Natural killer cell (primary cell): ENCODE measurements around the gene TIMP2. TPM values are rescaled to one million over a fixed set of nuclear protein-coding genes. Genes with fewer than 3 reads are reported as not detected.

Experiments used
- ATAC-seq, 3 donors: fragments of 150-1000 bp in 2 of 3; fragments of 200-7000 bp in 1 of 3; cut with Tn5 transposase; 1 replicate in 1 of 3; 2 replicates in 2 of 3; pipeline ENCODE4 v1.10.0; 2021; ENCODE audit warnings: mild to moderate bottlenecking in 2 of 3, moderate library complexity in 2 of 3
- DNase-seq, 2 donors: peaks; one replicate each; pipeline versions ENCODE4 v3.0.0 to v3.0.0-alpha.2; 2013 to 2021; ENCODE audit warnings: mixed read lengths in 1 of 2
- H3K27ac ChIP-seq: one replicate; pipeline ENCODE4 v1.5.1; 2013; ENCODE audit warnings: mild to moderate bottlenecking, low read length
- H3K27me3 ChIP-seq: one replicate; pipeline ENCODE4 v1.6.1; 2013; ENCODE audit warnings: low read length; ENCODE audit not compliant: control insufficient read depth, insufficient read depth
- H3K36me3 ChIP-seq: one replicate; pipeline ENCODE4 v1.6.1; 2013; ENCODE audit warnings: low read length; ENCODE audit not compliant: control insufficient read depth, insufficient read depth
- H3K4me1 ChIP-seq: one replicate; pipeline ENCODE4 v1.6.1; 2013; ENCODE audit warnings: low read length; ENCODE audit not compliant: control insufficient read depth, insufficient read depth
- H3K4me3 ChIP-seq: one replicate; pipeline ENCODE4 v1.5.1; 2013; ENCODE audit warnings: low read length
- H3K9me3 ChIP-seq: one replicate; pipeline ENCODE4 v1.6.1; 2013; ENCODE audit warnings: low read length; ENCODE audit not compliant: control insufficient read depth, insufficient read depth
- H3K27ac Mint-ChIP-seq, 2 donors: one replicate each; pipeline ENCODE4 v1.8.0; 2022; ENCODE audit warnings: mild to moderate bottlenecking in 2 of 2, mixed read lengths in 2 of 2, moderate library complexity in 1 of 2
- H3K27me3 Mint-ChIP-seq, 2 donors: one replicate each; pipeline ENCODE4 v1.8.0; 2022; ENCODE audit warnings: low read depth in 2 of 2, mixed read lengths in 2 of 2
- H3K36me3 Mint-ChIP-seq: one replicate; pipeline ENCODE4 v1.8.0; 2022; ENCODE audit warnings: mixed read lengths
- H3K4me1 Mint-ChIP-seq, 2 donors: one replicate each; pipeline ENCODE4 v1.8.0; 2022; ENCODE audit warnings: mixed read lengths in 2 of 2
- H3K4me3 Mint-ChIP-seq: one replicate; pipeline ENCODE4 v1.8.0; 2022; ENCODE audit warnings: mild to moderate bottlenecking, moderate library complexity, mixed read lengths
- H3K9me3 Mint-ChIP-seq, 2 donors: one replicate each; pipeline ENCODE4 v1.8.0; 2022; ENCODE audit warnings: mixed read lengths in 2 of 2
- WGBS: methylation state at CpG from one replicate; pipeline ENCODE4 v1.1.7; 2013; ENCODE audit warnings: missing lambda C conversion rate; ENCODE audit not compliant: insufficient coverage; 5-methylcytosine and 5-hydroxymethylcytosine counted together
- intact Hi-C: fragments of 100-400 bp; cut with micrococcal nuclease; formaldehyde crosslinking; loops from one replicate; pipeline ENCODE4 v1.14.2; 2022
- total RNA-seq, 4 donors: library from RNA; stranded (reverse); fragments of 120-200 nt in 1 of 4; gene quantifications; one replicate each; pipeline versions ENCODE4 v1.2.3 to v1.2.4, GENCODE V29; 2013 to 2022
- TF ChIP-seq, protein P1 (sequence below): fragments of 200-600 bp; IDR thresholded peaks from one replicate; pipeline ENCODE4 v1.8.0; 2022; ENCODE audit warnings: antibody characterized with exemption

Gene TIMP2
- total RNA-seq, 3 donors from 2014 or later (not counting 1 experiment from before 2014, with no cell fraction given), result 3.6 to 8.2 (median 7.1) TPM

DNA sequence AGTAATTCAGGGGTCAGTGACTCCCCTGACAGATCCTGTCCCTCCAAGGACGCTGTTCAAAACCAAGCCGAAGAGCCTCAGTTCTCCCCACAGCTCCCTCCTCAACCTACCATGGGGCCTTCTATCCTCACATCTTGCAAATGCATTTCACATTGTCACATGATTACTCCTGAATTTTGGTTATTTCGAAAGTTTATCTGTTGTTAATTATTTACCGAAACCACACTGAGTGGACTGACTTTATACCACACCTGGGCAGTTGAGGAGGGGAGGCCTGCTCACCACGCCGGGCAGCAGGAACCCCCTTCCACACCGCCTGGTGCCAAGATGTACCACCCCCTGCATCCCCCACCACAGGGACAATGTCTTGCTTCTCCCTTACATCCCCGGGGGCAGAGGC is 4.7 kb downstream of the TIMP2 start:
- no peaks in the 10 kb centered on the region for H3K9me3 ChIP-seq
- no peak overlapping the region for H3K27ac Mint-ChIP-seq
- no peaks in the 10 kb centered on the region for H3K36me3 Mint-ChIP-seq
- no peak overlapping the region for H3K4me3 ChIP-seq
- no peaks in the 10 kb centered on the region for H3K36me3 ChIP-seq
- peaks cover 47% of the 10 kb centered on the region for H3K4me1 ChIP-seq
- H3K4me1 Mint-ChIP-seq, result peaks cover 4 to 24% of the 10 kb centered on the region in 2 donors
- ATAC-seq (no peak), DNase-seq (no peak)
- peaks cover 13 to 28% of the 10 kb centered on the region in 2 donors for H3K27me3 Mint-ChIP-seq
- intact Hi-C loops, result no loop called here
- TF ChIP-seq, protein P1, sequence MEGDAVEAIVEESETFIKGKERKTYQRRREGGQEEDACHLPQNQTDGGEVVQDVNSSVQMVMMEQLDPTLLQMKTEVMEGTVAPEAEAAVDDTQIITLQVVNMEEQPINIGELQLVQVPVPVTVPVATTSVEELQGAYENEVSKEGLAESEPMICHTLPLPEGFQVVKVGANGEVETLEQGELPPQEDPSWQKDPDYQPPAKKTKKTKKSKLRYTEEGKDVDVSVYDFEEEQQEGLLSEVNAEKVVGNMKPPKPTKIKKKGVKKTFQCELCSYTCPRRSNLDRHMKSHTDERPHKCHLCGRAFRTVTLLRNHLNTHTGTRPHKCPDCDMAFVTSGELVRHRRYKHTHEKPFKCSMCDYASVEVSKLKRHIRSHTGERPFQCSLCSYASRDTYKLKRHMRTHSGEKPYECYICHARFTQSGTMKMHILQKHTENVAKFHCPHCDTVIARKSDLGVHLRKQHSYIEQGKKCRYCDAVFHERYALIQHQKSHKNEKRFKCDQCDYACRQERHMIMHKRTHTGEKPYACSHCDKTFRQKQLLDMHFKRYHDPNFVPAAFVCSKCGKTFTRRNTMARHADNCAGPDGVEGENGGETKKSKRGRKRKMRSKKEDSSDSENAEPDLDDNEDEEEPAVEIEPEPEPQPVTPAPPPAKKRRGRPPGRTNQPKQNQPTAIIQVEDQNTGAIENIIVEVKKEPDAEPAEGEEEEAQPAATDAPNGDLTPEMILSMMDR, result no peak
- no peak overlapping the region for H3K27ac ChIP-seq
- H3K9me3 Mint-ChIP-seq, result no peaks in the 10 kb centered on the region
- 94% methylated on average over 8 of the region's 8 CpGs for WGBS
- H3K27me3 ChIP-seq, result peaks cover 7% of the 10 kb centered on the region
- no peak overlapping the region for H3K4me3 Mint-ChIP-seq

DNA sequence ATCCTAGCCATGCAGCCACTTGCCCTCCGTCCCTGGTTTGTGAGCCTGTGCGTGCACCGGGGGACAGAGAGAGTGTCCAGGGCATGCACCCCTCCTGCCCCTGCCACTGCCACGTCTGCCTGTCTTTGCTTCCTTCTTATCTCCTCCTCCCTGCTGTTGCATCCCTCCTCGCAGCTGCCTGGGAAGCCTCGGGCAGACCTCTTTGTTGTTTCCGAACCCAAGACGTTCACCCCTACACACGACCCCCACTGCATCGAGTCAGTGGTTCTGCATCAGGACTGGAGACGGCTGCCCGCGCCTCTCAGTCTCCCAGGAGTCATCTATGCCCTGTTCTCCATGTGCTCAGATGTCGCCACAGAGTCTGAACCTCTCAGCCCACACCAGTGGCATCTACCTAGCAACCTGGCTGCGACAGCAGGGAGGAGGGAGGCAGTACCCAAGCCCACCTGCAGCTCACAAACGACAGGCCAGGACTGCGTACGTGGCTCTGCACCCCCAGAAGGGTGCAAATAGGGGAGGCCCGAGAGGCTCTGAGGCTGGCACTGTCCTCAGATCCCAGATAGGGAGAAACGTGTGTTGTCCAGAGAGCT is 5.2 kb downstream of the TIMP2 start:
- Mint-ChIP-seq H3K27me3 (peaks cover 13 to 28% of the 10 kb centered on the region in 2 donors), H3K4me3 (no peak overlapping the region), H3K27ac (no peak overlapping the region), H3K9me3 (no peaks in the 10 kb centered on the region), H3K36me3 (no peaks in the 10 kb centered on the region), H3K4me1 (peaks cover 4 to 24% of the 10 kb centered on the region in 2 donors)
- no peak overlapping the region for H3K27ac ChIP-seq
- H3K9me3 ChIP-seq, result no peaks in the 10 kb centered on the region
- DNase-seq, result no peak
- peaks cover 47% of the 10 kb centered on the region for H3K4me1 ChIP-seq
- 76% methylated on average over 20 of the region's 20 CpGs for WGBS
- no peak overlapping the region for H3K4me3 ChIP-seq
- ATAC-seq, result no peak
- intact Hi-C loops, result no loop called here
- H3K36me3 ChIP-seq, result no peaks in the 10 kb centered on the region
- peaks cover 7% of the 10 kb centered on the region for H3K27me3 ChIP-seq
- TF ChIP-seq, protein P1, result no peak

DNA sequence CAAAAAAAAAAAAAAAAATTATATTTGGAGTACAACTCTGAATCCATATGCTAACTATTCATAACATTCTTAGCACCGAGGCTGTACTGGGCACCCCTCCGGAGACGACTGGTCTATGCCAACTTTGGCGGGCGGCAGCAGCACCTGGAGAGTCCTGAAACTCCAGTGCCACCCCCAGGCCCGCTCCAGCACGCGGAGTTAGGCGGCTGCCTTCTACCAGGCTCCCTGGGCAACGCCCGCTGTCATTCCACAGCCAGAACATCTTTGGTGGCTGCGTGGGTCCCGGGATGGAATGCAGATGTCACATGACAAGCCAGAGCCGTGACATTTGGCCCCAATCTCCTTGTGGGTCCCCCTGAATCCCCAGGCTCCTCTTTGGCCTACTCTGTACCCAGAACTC is 6.2 kb downstream of the TIMP2 start:
- DNase-seq (no peak), ATAC-seq (no peak)
- peaks cover 13 to 28% of the 10 kb centered on the region in 2 donors for H3K27me3 Mint-ChIP-seq
- no peaks in the 10 kb centered on the region for H3K36me3 Mint-ChIP-seq
- no peak overlapping the region for H3K4me3 ChIP-seq
- intact Hi-C loops, result no loop called here
- H3K27ac Mint-ChIP-seq, result no peak overlapping the region
- H3K27me3 ChIP-seq, result peaks cover 3% of the 10 kb centered on the region
- no peaks in the 10 kb centered on the region for H3K36me3 ChIP-seq
- TF ChIP-seq, protein P1, result no peak
- no peaks in the 10 kb centered on the region for H3K9me3 ChIP-seq
- no peak overlapping the region for H3K4me3 Mint-ChIP-seq
- no peak overlapping the region for H3K27ac ChIP-seq
- peaks cover 4 to 24% of the 10 kb centered on the region in 2 donors for H3K4me1 Mint-ChIP-seq
- 89% methylated on average over 14 of the region's 14 CpGs for WGBS
- no peaks in the 10 kb centered on the region for H3K9me3 Mint-ChIP-seq
- peaks cover 40% of the 10 kb centered on the region for H3K4me1 ChIP-seq
